Measurements from ENCODE around the gene MRPS18B. TPM values are rescaled to one million over a fixed set of nuclear protein-coding genes. Genes with fewer than 3 reads are reported as not detected.

Gene MRPS18B
- total and polyA plus RNA-seq, 2 of the 13 experiments (the other 11 are each of a cell fraction or from before 2014, with no cell fraction given) = 125 to 131 TPM

DNA sequence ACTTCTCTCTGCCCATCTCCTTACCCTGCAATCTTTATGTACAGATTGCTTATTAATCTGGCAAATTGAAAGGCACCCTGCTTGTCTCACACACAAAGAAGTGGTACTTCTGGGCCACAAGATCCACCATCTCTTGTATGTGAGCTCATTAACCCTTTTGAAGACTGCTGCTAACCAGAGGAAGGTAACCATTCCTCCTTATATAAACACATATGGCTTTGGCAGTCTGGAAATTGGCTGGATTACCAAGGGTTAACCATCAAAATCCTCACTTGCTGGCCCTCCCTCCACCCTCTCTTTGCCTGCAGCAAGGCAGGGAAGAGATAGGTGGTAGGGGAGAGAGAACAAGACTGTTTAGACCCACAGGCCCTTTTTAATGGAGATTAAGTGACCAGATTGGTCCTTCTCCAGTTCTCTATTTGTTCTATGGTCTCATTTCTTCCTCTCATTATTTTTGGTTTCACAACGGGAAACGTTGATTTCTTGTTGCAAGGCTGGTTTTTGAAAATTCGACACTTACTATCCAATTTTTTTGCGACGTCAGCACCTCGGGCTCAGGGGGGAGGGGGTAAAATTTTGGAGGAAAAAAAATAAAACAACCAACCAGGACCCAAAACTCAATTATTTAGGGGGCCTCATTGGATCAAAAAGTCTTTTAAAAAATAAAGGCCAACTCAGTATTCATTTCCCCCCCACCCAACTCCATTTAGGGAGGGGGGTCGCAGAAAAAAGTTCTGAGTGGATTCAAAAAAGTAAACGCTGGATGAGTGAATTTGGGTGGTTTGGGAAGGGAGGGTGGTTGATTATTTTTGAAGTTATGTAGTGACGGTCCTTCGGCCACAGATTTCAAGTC, 1.5 kb upstream of the MRPS18B start (continued):
- TF ChIP-seq ZBTB7A (CRISPR knock-in tag; IDR thresholded peaks at IDR 0.05) = peak; percentile 54; the same call in 1 of the 2 replicates
- peak; percentile 45; the same call in 1 of the 2 replicates for TF ChIP-seq GTF2F1 (IDR thresholded peaks at IDR 0.05; ENCODE audit: low read length)
- no peak for TF ChIP-seq HMGA1 (CRISPR knock-in tag; conservative IDR thresholded peaks at IDR 0.05)
- TF ChIP-seq MTA3 (CRISPR knock-in tag; IDR thresholded peaks at IDR 0.05) = no peak
- no peak for TF ChIP-seq ZNF572 (CRISPR knock-in tag; IDR thresholded peaks at IDR 0.05)
- 0 out of 2 replicates have a peak, but pooled peaks have one; percentile 67 for TF ChIP-seq SNAPC5 (CRISPR knock-in tag; IDR thresholded peaks at IDR 0.05; ENCODE audit: borderline replicate concordance)
- 0 out of 2 replicates have a peak, but pooled peaks have one; percentile 26 for TF ChIP-seq ZNF441 (CRISPR knock-in tag; IDR thresholded peaks at IDR 0.05; ENCODE audit: borderline replicate concordance)
- TF ChIP-seq SRY (CRISPR knock-in tag; IDR thresholded peaks at IDR 0.05) = peak; percentile 64; the same call in 1 of the 2 replicates
- TF ChIP-seq KDM2A (CRISPR knock-in tag; IDR thresholded peaks at IDR 0.05; ENCODE audit: borderline replicate concordance, low read depth) = 0 out of 2 replicates have a peak, but pooled peaks have one; percentile 26
- TF ChIP-seq ZNF652 (CRISPR knock-in tag; IDR thresholded peaks at IDR 0.05; ENCODE audit: borderline replicate concordance, low read depth) = peak; percentile 98
- peak; percentile 79; the same call in 1 of the 2 replicates for TF ChIP-seq ZNF713 (CRISPR knock-in tag; IDR thresholded peaks at IDR 0.05)
- no peak for TF ChIP-seq SNRNP70 (IDR thresholded peaks at IDR 0.05; ENCODE audit: low read depth, low read length)
- peak; percentile 12; the same call in 1 of the 2 replicates for TF ChIP-seq ARNTL (CRISPR knock-in tag; IDR thresholded peaks at IDR 0.05)
- TF ChIP-seq, protein P1, sequence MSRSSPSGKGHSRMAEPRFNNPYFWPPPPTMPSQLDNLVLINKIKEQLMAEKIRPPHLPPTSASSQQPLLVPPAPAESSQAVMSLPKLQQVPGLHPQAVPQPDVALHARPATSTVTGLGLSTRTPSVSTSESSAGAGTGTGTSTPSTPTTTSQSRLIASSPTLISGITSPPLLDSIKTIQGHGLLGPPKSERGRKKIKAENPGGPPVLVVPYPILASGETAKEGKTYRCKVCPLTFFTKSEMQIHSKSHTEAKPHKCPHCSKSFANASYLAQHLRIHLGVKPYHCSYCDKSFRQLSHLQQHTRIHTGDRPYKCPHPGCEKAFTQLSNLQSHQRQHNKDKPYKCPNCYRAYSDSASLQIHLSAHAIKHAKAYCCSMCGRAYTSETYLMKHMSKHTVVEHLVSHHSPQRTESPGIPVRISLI (CRISPR knock-in tag; IDR thresholded peaks at IDR 0.05; ENCODE audit: borderline replicate concordance) = no peak
- TF ChIP-seq PATZ1 (CRISPR knock-in tag; IDR thresholded peaks at IDR 0.05) = peak; percentile 25
- TF ChIP-seq ZNF329 (CRISPR knock-in tag; IDR thresholded peaks at IDR 0.05; ENCODE audit: low read depth) = 0 out of 2 replicates have a peak, but pooled peaks have one; percentile 29
- TF ChIP-seq, protein P2, sequence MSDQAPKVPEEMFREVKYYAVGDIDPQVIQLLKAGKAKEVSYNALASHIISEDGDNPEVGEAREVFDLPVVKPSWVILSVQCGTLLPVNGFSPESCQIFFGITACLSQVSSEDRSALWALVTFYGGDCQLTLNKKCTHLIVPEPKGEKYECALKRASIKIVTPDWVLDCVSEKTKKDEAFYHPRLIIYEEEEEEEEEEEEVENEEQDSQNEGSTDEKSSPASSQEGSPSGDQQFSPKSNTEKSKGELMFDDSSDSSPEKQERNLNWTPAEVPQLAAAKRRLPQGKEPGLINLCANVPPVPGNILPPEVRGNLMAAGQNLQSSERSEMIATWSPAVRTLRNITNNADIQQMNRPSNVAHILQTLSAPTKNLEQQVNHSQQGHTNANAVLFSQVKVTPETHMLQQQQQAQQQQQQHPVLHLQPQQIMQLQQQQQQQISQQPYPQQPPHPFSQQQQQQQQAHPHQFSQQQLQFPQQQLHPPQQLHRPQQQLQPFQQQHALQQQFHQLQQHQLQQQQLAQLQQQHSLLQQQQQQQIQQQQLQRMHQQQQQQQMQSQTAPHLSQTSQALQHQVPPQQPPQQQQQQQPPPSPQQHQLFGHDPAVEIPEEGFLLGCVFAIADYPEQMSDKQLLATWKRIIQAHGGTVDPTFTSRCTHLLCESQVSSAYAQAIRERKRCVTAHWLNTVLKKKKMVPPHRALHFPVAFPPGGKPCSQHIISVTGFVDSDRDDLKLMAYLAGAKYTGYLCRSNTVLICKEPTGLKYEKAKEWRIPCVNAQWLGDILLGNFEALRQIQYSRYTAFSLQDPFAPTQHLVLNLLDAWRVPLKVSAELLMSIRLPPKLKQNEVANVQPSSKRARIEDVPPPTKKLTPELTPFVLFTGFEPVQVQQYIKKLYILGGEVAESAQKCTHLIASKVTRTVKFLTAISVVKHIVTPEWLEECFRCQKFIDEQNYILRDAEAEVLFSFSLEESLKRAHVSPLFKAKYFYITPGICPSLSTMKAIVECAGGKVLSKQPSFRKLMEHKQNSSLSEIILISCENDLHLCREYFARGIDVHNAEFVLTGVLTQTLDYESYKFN (CRISPR knock-in tag; conservative IDR thresholded peaks at IDR 0.05) = 0 out of 2 replicates have a peak, but pooled peaks have one; percentile 24
- no peak; the same call in 1 of the 2 replicates for TF ChIP-seq ZBTB7B (CRISPR knock-in tag; IDR thresholded peaks at IDR 0.05)
- no peak; the same call in 1 of the 2 replicates for TF ChIP-seq HDAC6 (IDR thresholded peaks at IDR 0.05; ENCODE audit: low read depth, low read length)
- peak; percentile 69; the same call in 1 of the 2 replicates for TF ChIP-seq CBX5 (CRISPR knock-in tag; IDR thresholded peaks at IDR 0.05; ENCODE audit: borderline replicate concordance)

Measured in HepG2 (cell line).